ENCODE measurements around the gene BMP2K.
"Not testable (repeated sequence)": the region's sequence is repeated elsewhere in the genome, so short reads cannot be mapped to it uniquely, and the experiment has no call there.

The BMP2K gene

DNA sequence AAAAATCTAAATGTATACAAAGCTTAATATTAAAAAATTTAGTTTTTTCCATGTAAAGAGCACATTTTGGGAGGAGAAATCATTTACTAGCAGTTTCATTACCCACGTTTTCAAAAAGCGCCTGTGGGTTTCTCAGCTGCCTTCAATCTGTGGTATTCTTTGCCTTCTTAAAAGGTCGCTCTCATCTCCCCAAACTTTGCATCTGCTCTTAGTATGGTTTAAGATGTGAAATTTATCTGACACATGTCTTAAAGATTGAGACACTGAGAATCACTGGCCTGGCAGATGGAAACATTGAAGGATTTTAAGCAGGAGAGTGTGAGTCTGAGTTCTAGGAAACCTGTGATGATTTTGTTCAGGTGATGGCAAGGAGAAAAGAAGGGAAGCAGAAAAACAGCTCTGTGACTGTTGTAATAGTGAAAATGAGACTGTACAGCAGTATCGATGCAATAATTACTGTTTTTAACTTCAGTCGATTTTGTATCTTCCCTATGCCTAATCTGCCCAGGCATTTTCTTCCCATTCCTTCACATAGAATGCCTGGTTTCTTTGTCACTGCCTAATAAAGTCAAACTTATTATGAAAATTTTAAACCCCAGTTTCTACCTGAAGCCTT, 87.2 kb downstream of the BMP2K start:
- DNase-seq (ENCODE audit: low read depth in 2 of 2), result no peak

DNA sequence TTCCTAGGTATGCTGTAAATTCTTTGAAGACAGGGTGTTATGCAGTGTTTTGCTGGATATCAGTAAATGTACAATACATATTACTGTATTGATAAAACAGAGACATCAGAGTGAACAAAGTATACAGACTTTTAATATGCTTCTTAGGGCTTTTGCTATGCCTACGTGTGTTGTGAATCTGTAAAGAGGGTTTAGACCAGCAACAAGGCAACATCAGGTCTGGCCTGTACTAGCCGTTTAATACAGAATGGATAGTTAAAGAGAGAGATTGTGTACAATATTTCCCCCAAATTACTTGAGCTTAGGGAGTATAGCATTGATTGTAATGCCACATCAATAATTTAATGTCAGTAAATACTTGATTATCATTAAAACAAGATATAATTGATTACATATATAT, 87.8 kb downstream of the BMP2K start:
- no peak for DNase-seq (ENCODE audit: low read depth in 2 of 2)

DNA sequence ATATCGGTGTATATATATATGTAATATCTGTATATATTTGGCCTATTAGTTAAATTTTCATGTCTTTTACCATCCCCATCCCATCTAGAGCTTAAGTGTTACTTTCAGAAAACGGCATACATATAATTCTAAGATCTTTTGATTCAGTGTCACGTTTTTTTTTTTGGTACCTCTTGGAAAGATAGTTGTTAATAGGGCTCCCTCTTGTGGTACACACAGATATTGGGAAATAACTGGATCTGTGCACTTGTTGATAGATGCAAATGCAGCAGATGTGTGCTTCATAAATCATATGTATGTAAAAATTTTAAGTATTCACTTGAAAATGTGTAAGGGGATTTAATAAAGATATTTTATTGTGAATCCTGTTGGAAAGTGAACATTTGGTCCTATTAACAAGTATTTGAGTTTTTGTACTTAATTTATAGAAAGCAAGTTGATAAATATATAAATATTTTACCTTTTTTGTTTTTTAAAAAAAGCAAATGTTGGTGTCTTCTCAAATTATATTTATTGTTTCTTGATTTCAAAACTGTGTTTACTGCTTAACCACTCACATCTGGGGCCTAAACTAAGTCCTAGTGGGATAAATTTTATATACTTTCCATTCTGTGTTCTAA, 88.4 kb downstream of the BMP2K start:
- no peak for DNase-seq (ENCODE audit: low read depth in 2 of 2)

DNA sequence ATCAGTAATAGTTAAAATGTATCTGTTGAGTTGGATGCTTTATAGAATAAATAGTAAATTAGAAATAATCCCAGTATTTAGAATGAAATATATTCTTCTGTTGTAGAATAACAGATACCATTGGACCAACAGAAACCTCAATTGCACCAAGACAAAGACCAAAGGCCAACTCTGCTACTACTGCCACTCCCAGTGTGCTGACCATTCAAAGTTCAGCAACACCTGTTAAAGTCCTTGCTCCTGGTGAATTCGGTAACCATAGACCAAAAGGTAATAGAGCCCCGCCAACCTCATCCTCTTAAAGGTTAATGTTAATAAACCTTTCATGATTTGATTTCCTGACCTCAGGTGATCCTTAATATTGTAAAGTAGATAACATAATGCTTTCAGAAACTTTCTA, 89.3 kb downstream of the BMP2K start:
- no peak for DNase-seq (ENCODE audit: low read depth in 2 of 2)

DNA sequence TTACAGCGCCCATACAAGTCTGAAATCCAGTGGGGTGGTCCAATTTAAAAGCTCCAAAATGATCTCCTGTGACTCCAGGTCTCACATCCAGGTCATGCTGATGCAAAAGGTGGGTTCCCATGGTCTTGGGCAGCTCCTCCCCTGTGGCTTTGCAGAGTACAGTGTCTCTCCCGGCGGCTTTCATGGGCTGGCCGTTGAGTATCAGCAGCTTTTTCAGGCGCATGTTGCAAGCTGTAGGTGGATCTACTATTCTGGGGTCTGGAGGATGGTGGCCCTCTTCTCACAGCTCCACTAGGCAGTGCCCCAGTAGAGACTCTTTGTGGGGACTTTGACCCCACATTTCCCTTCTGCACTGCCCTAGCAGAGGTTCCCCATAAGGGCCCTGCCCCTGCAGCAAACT, 92.6 kb downstream of the BMP2K start:
- not testable (repeated sequence) for DNase-seq (ENCODE audit: low read depth in 2 of 2)

DNA sequence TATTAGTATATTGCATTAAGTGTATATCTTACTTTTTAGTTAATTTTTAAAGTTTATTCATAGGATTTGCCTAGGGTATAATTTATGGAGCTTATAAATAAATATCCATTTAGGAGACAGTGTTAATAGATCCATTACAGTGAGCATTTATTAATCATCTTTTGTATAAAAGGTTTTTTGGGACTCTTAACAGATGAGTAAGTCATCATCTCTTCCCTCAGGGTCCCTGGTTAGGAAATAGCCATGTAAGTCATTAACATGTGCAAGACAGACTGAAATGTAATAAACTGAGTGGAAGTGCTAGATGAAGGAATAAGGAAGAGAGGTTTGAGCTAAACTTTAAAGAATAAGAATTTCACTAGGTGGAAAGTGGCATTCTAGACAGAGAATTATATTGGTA, 93.9 kb downstream of the BMP2K start:
- DNase-seq (ENCODE audit: low read depth in 2 of 2), result no peak

DNA sequence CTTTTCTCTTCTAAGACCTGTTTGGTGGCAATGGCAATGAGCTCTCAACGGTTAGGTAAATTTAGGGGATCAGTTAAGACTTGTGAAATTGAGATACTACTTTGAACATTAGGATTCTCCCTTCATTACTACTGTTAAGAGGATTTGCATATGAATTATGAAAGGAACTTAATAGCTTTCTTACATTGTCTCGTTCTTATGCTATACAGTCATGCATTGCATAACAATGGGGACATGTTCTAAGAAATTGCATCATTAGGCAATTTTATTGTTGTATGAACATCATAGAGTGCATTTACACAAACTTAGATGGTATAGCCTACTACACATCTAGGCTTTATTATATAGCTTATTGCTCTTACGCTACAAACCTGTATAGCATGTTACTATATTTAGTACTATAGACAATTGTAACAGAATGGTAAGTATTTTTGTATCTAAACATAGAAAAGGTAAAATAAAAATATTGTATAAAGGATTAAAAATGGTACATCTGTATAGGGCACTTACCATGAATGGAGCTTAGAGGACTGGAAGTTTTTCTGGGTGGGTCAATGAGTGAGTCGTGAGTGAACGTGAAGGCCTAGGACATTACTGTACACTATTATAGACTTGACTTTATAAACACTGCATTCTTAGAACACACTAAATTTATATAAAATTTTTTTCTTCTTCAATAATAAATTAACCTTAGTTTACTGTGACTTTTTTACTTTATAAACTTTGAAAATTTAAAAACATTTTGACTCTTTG, 100.6 kb downstream of the BMP2K start:
- DNase-seq (ENCODE audit: low read depth in 2 of 2), result no peak

DNA sequence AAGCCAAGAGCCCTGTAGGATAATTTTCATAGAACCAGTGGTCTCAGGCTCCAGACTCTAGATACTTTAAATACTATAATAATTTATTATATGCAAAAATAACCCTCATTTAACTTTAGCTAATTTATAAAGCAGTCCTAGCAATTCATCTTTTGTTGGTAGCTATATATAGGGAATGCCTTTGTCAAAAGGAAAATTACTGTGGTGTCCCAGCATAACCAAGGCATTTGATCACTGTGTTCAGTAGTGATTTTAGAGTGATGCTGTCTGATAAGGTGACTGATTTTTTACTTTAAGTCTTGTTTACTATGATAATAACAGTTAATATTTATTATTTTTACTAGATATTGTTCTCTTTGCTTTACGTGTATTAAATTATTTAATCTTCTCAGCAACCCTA, 101.9 kb downstream of the BMP2K start:
- no peak for DNase-seq (ENCODE audit: low read depth in 2 of 2)

DNA sequence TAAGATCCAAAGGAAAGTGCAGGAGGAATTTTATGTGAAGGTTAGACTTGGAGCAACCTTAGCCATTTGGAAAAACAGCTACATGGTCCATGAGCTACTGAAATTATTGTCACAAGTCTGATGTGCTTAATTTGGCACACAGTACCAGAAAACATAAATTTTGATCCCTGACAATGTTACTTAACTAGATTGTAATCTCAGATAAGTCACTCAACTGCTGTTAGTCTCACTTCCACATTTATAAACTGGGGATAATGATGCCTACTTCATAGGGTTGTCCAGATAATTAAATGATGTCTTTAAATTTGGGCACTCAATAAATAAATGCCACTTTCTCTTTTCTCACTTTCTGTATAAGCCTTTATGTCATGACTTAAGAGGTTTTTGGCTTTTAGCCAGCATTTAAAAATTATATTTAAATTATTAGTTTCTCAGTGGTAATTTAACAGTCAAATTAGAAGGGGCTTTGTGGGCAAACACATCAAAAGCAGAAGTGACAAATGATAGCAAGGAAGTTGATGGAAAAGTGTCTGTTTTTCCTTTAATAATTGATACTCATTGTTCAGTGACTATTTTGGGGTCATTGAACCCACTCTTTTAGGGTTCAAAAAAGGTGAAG, 104.8 kb downstream of the BMP2K start:
- no peak for DNase-seq (ENCODE audit: low read depth in 2 of 2)

DNA sequence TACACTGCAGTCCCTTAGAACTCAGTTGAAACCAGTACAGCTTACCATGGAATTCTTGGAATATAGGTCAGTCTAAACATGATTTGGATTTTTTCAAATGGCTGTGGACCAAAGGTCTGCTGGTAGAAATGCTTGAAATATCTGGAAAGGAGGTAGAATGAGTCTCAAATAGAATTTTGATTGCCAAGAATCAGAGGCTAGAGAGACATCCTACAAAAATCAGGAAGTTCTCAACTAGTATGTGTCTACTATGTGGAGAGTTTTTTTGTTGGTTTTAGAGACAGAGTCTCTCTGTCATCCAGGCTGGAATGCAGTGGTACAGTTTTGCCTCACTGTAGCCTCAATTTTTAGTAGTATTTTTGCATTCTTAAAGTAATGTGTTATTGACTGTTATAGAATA, 109.4 kb downstream of the BMP2K start:
- no peak for DNase-seq (ENCODE audit: low read depth in 2 of 2)

DNA sequence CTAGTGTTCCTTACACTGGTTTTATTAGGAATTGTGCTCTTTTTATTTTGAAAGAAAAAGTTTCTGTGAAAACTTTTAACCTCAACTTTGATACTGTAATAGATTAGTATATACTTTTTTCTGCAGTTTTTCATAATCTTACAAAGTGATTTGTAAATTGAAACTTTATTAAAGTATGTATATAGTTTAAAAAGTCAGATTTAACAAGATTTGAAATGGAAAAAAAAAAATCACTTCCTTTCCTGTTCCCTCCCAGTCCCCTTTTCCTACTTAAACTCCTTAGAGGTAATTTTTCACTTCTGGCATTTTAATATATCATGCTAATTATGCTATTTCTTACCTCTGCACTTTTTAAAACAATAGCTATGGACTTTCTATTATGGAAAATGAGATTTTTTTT, 113.8 kb downstream of the BMP2K start:
- no peak for DNase-seq (ENCODE audit: low read depth in 2 of 2)

DNA sequence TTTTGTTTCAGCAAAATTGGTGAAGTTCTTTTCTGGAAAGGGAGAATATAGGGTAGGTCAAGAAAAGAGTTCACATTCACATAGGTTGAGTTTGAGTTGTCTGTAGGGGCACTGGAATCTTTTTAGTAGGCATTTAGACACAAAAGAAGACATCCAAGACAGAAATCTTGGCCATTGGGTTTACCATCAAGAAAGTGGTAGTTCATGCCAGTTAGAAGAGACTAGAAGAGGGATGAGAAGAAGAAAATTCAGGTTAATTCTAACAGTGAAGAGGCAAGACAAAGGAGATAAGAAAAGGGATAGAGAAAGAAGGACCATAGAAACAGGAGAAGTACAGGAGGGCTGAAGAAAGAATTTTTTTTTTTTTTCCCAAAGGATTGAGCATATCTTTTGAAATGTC, 123.2 kb downstream of the BMP2K start:
- DNase-seq (ENCODE audit: low read depth in 2 of 2), result no peak

DNA sequence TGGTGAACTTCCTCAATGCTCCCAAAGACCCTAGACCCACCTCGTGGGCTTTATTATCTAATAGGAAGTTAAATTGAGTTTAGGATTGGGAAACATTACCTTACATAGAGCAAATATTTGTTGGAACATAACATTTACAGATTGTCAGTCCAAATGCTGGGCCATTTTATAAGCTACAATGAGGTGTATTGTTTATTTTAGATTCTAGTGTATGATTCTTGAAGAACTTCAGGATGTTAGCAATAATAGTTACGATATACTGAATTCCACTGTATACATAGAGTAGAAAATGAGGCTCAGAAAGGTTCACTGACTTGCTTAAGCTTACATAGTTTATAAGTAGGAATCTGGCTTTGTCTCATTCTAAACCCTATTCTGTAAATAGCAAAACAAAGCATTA, 125.7 kb downstream of the BMP2K start:
- DNase-seq (ENCODE audit: low read depth in 2 of 2), result no peak

DNA sequence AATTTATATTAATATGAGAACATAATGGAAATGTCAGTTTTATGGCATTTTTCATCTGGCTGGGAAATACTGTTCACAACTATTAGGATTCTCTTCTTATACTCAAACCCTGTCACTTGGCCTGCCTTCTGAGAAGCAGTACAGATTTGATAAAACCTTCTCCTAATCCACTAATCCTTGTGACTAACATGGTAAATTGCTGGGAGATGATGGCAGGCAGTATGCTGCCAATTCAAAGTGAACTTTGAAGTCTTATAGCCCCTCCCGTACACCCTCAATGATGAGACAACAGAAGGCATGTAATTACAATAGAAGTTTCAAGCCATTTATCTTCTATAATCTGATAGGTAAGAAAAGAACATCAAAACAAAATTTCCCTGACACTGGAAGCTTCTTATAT, 126.1 kb downstream of the BMP2K start:
- DNase-seq (ENCODE audit: low read depth in 2 of 2), result no peak

DNA sequence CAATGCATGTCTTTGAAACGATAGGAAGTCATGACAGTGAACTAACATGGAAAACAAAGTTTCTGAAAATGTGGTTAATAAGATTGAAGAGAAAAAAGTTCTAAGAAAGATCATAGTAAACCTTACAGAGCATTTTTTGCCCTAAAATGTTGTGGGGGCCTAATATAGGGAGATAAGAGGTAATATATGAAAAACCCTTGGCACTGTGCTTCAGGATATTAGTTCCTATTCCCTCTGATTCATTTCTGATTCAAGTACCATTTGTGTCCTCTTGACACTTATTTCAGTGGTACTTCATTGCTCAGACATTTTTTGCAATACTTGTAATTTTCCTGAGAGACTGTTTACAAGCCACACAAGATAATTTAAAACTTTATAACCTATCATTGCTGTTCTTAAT, 128.0 kb downstream of the BMP2K start:
- DNase-seq (ENCODE audit: low read depth in 2 of 2), result no peak

DNA sequence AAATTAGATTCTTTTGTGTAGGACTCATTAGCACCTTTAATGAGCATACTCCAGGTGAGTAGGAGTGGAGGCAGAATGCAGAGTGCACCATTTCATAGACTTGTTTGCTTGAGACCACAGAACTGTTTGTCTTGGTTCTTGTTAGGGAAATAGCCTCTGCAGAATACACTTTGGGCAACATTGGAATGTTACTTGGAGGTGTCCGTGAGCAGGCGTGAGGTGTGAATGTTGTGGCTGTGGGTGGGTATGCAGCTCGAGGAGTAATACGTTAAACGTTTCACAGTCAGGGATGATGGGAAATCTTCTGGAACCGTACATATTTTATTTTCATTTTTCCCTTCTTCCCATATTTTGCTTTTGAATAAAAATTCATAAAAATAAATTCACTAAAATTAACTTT, 131.5 kb downstream of the BMP2K start:
- no peak for DNase-seq (ENCODE audit: low read depth in 2 of 2)

DNA sequence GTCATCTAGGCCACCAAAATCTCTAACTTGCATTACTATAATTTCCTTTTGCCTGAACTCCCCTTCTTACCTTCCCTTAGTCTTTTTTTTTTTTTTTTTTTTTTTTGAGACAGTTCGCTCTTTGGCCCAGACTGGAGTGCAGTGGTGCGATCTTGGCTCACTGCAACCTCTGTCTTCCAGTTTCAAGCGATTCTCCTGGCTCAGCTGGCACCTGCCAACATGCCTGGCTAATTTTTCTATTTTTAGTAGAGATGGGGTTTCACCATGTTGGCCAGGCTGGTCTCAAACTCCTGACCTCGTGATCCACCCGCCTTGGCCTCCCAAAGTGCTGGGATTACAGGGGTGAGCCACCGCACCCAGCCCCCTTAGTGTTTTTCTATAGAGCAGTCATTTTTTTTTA, 132.8 kb downstream of the BMP2K start:
- not testable (repeated sequence) for DNase-seq (ENCODE audit: low read depth in 2 of 2)

DNA sequence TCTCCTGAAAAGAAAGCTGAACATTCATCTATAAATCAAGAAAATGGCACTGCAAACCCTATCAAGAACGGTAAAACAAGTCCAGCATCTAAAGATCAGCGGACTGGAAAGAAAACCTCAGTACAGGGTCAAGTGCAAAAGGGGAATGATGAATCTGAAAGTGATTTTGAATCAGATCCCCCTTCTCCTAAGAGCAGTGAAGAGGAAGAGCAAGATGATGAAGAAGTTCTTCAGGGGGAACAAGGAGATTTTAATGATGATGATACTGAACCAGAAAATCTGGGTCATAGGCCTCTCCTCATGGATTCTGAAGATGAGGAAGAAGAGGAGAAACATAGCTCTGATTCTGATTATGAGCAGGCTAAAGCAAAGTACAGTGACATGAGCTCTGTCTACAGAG, 134.5 kb downstream of the BMP2K start:
- DNase-seq (ENCODE audit: low read depth in 2 of 2), result no peak

DNA sequence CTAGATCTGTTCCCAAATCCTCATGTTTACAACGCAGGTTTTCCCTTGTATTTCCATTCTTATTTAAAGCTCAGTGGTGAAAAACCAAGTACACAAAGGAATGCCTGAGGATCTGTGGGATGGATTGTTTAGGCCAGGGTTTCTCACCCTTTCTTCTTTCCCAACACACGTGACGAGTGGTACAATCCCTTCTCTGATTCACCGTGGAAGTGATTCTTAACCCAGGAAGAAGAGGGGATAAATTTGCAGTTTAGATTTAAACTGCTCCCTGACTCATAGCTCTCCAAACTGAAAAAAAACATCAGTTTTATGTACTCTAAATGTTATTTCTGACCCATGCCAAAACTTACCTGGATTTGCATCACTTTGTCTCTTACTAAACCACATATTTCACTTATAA, 146.1 kb downstream of the BMP2K start:
- no peak for DNase-seq (ENCODE audit: low read depth in 2 of 2)

DNA sequence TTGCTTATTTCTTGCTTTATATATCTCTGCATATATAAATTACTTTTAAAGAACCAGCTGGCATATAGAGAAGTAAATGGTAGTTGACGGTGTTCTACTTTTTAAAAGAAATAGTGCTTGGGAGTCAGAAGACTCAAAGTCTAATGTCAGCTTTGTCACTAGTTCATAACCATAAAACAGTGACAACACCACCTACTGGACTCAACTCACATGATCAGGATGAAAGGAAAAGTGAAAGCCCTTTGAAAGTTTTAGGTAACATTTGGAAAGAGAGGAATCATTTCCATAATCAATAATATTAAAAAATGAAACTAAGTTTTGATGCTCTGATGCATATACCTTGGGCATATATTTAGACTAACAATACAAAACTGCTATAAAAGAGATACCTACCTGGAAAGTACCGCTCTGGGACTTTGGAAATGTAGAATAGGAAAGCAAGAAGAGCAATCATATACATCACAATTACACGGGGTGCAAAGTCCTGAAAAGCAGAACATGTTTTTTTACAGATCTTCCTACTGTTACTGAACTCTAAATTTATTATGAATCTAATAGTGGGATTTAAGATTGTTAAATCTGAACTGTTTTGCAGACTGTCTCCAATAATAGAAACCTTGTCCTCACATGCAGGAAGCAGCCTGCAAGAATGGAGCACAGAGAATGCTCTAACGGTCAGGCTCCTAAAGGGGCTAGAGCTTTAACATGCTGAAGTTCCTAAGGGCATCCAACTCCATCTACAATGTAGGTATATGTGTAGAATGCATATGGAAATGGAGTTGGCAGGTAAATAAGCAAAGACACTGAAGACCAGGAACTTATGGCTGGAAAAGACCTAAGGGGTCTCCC, 147.5 kb downstream of the BMP2K start:
- no peak for DNase-seq (ENCODE audit: low read depth in 2 of 2)

DNA sequence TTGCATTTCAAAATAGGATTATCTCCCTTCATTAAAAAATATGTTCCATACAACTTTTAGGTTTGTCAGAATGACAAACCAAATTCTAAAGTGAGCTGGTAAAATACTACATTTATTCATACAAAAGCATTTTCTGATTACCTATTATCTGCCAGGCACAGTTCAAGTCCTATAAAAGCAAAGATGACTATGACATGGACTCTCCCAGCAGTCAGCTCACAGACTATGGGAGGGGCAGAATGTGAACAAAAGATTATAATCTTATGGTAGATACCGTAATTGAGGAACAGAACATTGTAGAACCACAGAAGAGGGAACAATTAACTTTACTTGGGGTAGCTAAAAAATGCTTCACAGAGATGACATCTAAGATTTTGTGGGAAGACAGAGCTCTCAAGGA, 150.7 kb downstream of the BMP2K start:
- no peak for DNase-seq (ENCODE audit: low read depth in 2 of 2)

DNA sequence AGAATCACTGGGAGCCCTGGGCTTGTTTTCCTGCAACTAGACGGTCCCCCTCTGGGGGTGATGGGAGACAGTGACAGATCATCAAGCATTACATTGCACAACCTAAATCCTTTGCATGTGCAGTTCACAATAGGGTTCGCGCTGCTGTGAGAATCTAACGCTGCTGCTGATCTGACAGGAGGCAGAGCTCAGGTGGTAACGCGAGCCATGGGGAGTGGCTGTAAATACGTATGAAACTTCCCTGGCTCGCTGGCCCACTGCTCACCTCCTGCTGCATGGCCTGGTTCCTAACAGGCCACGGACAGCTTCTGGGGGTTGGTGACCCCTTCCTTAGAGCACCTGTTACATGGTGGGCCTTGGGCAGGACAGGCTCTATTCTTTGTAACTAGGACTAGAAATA, 152.7 kb downstream of the BMP2K start:
- no peak for DNase-seq (ENCODE audit: low read depth in 2 of 2)

All from stimulated activated CD4-positive, alpha-beta T cell treated with anti-CD3 and anti-CD28 coated beads, Interleukin-15, amount 100 ng/mL, for 48 hours (primary cell).